Activated CD8-positive, alpha-beta memory T cell treated with anti-CD3 and anti-CD28 coated beads for 1 hour (primary cell): Measurements from ENCODE around the gene CD300H.

Experiments
- DNase-seq, 2 donors: peaks; one replicate each; pipeline ENCODE4 v3.0.0-alpha.2; 2020; ENCODE audit warnings: low read depth in 1 of 2; ENCODE audit errors: extremely low read depth in 1 of 2

Gene CD300H

GRCh38 chr17:74552037-74552436, 15.3 kb downstream of the CD300H start:
- DNase-seq = no peak

- DNase-seq = no peak
Measured at GRCh38 chr17:74550602-74551001, 16.7 kb downstream of the CD300H start.

GRCh38 chr17:74549343-74549742, 18.0 kb downstream of the CD300H start:
- DNase-seq = no peak

DNA sequence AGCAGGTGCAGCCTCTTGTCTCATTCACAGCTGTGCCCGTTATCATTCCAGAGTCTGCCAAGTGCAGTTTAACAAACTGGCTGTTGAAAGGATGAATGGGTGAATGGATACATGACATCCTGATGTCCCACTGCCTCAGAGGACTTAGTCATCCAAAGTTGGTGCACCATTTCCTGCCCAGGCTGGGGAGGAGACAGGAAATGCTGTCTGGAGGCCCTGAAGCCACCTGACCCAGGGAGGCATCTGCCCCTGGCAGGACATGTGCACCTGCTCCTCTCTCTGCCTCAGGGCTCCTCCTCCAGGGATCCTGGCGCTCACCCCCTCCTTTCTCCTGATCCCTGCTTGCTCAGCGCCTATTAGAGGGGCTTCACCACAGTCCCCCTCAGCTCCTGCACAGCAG, 19.6 kb downstream of the CD300H start:
- DNase-seq = no peak

DNA sequence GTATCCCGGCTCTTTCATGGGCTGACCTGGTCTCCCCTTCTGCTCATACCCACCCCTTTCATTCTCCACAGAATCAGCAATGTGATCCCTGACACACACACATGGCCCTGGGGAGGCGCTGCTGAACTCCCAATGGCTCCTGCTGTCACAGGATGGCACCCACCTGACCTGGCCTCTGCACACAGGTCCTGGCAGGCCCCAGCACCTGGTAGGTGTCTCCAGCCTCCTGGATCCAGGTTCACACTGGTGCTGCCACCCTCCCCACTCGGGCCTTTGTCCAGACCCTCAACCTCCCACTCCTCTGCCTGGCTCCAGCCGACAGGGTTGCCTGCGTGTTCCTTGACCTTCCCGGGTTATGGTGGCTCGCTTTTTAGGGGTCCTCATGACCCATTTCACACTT, 20.0 kb downstream of the CD300H start:
- no peak for DNase-seq

DNA sequence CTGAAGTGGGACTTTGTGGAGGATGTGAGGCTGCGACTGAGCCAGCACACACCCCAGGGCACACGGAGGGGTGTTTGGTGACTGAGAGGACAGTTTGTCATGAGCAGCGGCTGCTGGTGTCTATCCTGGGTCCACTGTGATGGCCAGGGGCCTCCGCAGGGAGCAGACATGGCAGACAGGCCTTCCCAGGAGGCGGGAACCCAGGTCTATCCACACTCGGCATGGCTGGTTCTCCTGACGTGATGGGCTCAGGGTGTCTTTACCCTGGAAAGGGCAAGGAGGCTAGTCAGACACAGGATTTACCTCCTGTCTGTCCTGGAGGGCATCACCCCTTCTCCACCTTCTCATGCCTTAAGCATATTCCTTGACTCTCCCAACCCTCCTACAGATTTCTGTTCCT, 20.7 kb downstream of the CD300H start:
- no peak for DNase-seq

- no peak for DNase-seq
Measured at GRCh38 chr17:74545843-74546230, 21.5 kb downstream of the CD300H start, which contains the start of gene CD300C. TSS of gene CD300C (minus strand) at chr17:74546115. CDS start at chr17:74545782, 333 bp downstream.

DNA sequence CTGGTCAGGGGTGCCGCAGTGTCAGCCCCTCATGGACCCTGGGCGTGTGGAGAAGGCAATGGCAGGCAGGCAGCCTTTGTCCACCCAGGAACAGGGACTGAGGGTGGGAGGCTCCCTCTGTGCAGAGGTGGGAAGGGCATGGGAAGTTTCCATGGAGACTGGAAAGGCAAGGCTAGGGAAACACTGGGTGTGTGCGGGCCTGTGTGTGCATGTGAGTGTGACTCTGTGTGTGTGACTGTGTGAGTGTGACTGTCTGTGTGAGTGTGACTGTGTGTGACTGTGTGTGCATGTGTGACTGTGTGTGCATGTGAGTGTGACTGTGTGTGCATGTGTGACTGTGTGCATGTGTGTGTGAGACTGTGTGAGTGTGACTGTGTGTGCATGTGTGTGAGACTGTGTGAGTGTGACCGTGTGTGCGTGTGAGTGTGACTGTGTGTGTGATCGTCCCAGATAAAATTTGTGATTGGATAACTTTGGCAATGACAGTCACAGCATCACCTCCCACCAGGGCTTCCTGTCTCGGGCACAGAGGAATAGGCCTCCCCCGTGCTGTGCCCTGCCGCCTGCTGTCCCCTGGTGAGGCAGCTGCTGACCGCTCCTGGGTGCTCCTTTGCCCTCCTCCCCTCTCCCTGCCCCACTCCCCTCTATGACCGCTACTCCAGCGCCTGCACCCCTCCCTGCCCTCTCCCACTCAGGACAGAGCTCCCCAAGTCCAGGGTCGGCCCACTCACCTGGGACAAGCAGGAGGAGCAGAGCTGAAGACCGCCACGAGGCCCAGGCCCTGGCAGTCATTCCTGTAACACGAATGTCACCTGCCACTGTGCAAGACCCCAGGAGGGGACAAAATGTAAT, 22.1 kb downstream of the CD300H start:
- DNase-seq = no peak

DNA sequence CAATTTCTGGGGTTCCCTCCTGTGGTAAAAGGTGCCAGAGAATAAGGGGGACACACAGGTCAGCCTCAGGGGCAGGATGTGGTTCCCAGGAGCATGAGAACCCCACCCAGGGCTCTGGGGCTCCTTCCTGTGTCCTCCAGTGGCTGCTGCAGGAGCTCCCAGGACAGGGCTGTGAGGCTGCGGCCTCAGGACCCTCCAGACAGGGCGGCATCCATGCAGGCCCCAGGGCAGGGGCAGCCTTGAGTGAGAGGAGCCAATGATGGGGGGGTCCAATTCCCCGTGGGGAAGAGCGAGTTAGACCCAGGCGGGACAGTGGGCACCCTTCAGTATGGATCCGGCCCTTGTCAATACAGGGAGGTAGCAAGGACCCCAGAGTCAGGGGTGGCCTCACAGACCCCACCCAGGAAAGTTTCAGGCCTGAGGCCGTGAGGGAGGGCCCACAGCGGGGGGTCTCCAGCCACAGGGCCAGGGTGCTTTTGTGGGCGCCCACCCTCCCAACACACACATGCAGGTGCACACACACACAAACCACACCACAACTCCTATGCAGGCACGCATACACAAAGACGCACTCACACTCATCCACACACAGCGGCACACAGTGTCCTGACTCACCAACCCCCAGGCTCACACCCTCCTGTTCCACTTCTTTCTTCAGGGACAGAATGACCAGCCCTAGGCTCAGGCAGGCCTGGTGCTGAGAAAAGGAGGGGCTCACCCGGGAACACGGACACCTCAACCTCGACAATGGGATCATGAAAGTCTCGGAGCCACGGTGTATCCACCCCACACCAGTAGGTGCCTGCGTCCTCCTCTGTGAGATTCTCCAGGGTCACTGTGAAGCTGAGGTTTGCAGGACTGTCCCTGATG, 23.2 kb downstream of the CD300H start:
- no peak for DNase-seq

DNA sequence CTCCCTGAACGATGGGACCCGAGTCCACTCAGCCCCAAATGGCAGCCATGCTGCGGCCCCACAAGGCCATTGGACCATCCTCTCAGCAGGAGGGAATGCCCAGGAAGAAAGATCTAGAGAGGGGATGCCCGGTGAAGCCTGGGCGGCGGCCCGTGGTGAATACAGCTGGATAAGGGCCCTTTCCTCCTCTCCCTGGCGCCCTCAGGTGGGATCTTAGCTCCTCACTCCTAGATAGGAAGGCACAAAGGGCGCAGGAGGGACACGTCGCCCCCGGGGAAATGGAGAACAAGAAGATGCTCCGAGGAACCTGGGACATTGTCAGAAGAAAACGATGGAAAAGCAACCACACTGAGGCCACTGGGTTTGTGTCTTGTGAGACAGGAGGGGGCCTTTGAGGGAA, 23.9 kb downstream of the CD300H start:
- no peak for DNase-seq

DNA sequence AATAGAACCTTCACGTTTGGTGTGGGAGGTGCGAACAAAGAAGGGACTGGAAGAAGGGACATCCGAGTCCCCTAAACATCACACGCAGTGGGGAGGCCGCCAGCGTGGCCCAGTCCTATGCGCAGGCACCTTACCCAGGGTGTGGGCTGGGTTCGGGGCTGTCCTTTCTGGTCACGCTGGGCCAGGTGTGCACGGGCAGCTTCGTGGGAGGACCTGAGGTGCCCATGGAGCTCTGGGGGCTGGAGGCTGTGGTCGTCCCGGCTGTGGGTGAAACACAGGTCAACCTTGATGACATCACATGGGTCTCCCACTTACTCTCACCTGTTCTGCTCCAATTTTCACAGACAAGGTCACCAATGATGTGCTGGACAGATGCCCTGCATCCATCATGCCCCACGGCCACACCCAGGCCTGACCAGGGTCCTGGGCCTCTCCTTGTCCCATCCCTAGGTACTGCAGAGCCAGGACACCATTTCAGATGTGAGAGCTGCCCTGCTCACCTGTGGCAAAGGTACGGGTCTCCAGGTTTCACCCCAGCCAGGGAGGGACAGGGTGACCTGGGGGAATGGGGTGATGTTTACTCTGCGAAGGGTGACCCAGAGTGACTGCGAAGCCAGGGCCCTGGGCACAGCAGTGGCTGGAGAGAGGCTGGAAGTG, 24.5 kb downstream of the CD300H start:
- DNase-seq = no peak

DNA sequence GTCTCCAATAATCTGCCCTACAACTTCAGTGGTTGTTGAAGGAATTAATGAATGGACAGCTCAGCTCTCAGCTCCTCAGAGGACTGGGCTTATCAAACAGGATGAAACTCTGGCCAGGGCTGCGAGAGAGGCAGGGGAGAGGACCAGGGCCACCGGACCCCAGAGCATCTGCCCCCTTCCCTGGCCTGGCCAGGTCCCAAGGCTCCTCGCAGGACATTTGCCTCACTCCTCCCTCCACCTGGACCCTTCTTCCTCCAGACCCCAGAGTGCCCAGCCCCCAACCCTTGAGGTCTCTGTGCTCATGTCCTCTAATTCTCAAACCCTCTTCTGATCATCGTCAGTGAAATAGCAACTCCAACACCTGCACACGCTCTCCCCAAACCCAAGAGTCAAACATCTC, 25.1 kb downstream of the CD300H start:
- DNase-seq = no peak

GRCh38 chr17:74541176-74542111, 25.9 kb downstream of the CD300H start:
- DNase-seq = no peak

DNA sequence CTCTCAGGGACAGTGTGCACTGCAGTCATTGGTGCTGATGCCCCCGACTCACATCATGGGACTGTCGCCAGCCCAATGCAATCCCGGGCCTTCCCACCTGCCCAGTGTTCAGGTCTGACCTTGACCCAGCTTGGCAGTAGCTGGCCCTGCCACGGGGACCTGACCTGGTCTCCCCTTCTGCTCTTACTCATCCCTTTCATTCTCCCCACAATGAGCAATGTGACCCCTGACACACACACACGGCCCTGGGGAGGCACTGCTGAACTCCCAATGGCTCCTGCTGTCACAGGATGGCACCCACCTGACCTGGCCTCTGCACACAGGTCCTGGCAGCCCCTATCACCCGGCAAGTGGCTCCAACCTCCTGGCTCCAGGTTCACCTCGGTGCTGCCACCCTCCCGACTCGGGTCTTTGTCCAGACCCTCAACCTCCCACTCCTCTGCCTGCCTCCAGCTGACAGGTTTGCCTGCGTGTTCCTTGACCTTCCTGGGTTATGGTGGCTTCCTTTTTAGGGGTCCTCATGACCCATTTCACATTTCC, 28.0 kb downstream of the CD300H start:
- DNase-seq = no peak

DNA sequence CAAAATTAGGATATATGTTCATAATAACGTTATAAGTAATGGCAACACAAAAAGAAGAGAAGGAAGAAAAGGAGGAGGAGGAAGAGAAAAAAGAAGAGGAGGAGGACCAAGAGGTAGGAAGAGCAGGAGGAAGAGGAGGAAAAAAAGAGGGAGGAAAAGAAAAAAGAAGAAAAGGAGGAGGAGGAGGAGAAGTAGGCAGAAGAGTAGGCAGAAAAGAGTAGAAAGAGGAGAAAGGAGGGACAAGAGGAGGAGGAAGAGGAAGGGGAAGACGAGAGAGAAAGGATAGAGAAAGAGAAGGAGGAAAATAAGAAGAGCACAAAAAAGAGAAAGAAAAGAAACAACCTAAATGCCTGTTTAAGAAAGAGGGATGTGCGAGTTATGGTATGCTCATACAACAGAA, 30.4 kb downstream of the CD300H start:
- DNase-seq = no peak

- no peak for DNase-seq
Measured at GRCh38 chr17:74532115-74532514, 35.2 kb downstream of the CD300H start.

- no peak for DNase-seq
Measured at GRCh38 chr17:74531231-74531761, 36.0 kb downstream of the CD300H start, which contains the start of gene CD300LB. TSS of gene CD300LB (minus strand) at chr17:74531475. CDS start at chr17:74531350, 125 bp downstream.

DNA sequence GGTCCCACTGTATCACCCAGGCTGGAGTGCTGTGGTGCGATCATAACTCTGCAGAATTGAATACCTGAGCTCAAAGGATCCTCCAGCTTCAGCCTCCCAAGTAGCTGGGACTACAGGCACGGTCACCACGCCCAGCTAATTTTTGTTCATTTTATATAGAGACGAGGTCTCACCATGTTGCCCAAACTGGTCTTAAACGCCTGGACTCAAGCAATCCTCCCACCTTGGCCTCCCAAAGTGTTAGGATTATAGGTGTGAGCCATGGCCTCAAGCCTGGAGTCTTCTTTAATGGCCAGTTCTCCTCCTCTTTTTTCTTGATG, 36.5 kb downstream of the CD300H start:
- DNase-seq = no peak

GRCh38 chr17:74529243-74529642, 38.1 kb downstream of the CD300H start:
- DNase-seq = no peak
